KMS-11 (cell line): Measurements from ENCODE around the gene GNAO1.

Experiments used
- H2AFZ ChIP-seq: fragments of 200-600 bp; sonication (generic); 2 replicates; pipeline ENCODE4 v1.6.1; 2016; ENCODE audit warnings: antibody characterized with exemption, mixed run types, low read depth
- H3K27ac ChIP-seq: fragments of 200-600 bp; sonication (generic); 2 replicates; pipeline ENCODE4 v1.6.1; 2016; ENCODE audit warnings: mild to moderate bottlenecking, mixed run types
- H3K27me3 ChIP-seq: fragments of 200-600 bp; sonication (generic); 2 replicates; pipeline ENCODE4 v1.6.1; 2017; ENCODE audit warnings: mild to moderate bottlenecking, low read depth, mixed run types, moderate library complexity; ENCODE audit not compliant: insufficient read depth
- H3K36me3 ChIP-seq: fragments of 200-600 bp; sonication (generic); 2 replicates; pipeline ENCODE4 v1.6.1; 2017; ENCODE audit warnings: mild to moderate bottlenecking, mixed run types; ENCODE audit not compliant: insufficient read depth
- H3K4me1 ChIP-seq: fragments of 200-600 bp; sonication (generic); 2 replicates; pipeline ENCODE4 v1.6.1; 2016; ENCODE audit warnings: mild to moderate bottlenecking, low read depth, mixed run types; ENCODE audit not compliant: poor library complexity, severe bottlenecking
- H3K4me2 ChIP-seq: fragments of 200-600 bp; sonication (generic); 2 replicates; pipeline ENCODE4 v1.7.0; 2016; ENCODE audit warnings: mild to moderate bottlenecking, mixed run types
- H3K4me3 ChIP-seq: fragments of 200-600 bp; sonication (generic); IDR thresholded peaks from 2 replicates; pipeline ENCODE4 v1.6.1; 2017; ENCODE audit warnings: low read depth, low read length, mixed read lengths; ENCODE audit not compliant: insufficient read depth
- H3K79me2 ChIP-seq: fragments of 200-600 bp; sonication (generic); 2 replicates; pipeline ENCODE4 v1.6.1; 2016; ENCODE audit warnings: low read depth, mixed run types; ENCODE audit not compliant: insufficient read depth
- H3K9ac ChIP-seq: fragments of 200-600 bp; sonication (generic); 2 replicates; pipeline ENCODE4 v1.6.1; 2016; ENCODE audit warnings: mild to moderate bottlenecking, mixed run types
- H4K20me1 ChIP-seq: fragments of 200-600 bp; sonication (generic); 2 replicates; pipeline ENCODE4 v1.6.1; 2016; ENCODE audit warnings: mild to moderate bottlenecking, mixed run types; ENCODE audit not compliant: insufficient read depth
- CTCF ChIP-seq: fragments of 200-600 bp; sonication (generic); conservative IDR thresholded peaks from 2 replicates; pipeline ENCODE4 v1.6.1; 2017; ENCODE audit warnings: low read depth, mild to moderate bottlenecking, antibody characterized with exemption, low read length, moderate library complexity, mixed read lengths

The GNAO1 gene

GRCh38 chr16:56190677-56191155 lies 573 bp upstream of the GNAO1 start:
- Histone ChIP-seq H3K79me2 (no peaks in the 10 kb centered on the region), H3K4me2 (peak overlapping the region; percentile 73; the same call in 1 of the 2 replicates), H3K4me1 (no peaks in the 10 kb centered on the region), H4K20me1 (no peaks in the 10 kb centered on the region), H3K27me3 (peaks cover 20% of the 10 kb centered on the region), H2AFZ (peak overlapping the region; percentile 79), H3K9ac (no peak overlapping the region), H3K27ac (no peak overlapping the region), H3K36me3 (no peaks in the 10 kb centered on the region), H3K4me3 (no peak overlapping the region)
- TF ChIP-seq CTCF: no peak

DNA sequence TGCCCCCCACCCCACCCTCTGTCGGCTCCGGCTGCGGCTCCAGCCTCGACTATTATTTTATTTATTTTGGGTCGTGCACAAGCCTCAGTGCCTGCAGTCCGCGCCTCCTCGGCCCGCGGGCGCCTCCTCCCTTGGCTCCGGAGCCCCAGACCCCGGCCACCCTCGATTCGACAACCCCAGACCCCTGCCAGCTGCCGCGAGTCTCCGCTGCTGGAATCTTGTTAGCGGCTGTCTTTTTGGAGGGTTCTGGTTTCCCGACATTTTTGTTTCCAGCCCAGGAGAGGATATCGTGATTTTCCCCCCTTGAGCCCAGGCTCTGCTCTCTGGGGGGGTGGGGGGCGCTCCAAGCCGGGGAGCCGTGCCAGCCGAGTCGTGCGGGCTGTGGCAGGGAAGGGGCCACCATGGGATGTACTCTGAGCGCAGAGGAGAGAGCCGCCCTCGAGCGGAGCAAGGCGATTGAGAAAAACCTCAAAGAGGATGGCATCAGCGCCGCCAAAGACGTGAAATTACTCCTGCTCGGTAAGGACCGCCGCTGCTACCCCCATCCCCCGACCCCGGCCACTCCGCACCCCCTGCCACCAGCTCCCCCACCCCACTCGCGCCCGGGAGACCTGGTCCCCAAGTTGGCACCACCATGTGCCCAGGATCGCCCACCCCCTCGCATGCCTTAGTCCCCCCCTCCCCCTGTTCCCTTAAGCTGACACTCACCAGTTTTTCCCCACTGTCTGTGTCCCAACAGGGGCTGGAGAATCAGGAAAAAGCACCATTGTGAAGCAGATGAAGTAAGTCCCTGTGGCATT lies 746 bp downstream of the GNAO1 start:
- Histone ChIP-seq H3K36me3 (no peaks in the 10 kb centered on the region), H3K4me1 (no peaks in the 10 kb centered on the region), H4K20me1 (no peaks in the 10 kb centered on the region), H3K27ac (no peak overlapping the region), H3K27me3 (peaks cover 20% of the 10 kb centered on the region), H3K4me2 (peak overlapping the region; percentile 82), H3K9ac (no peak overlapping the region), H3K4me3 (no peak overlapping the region), H2AFZ (peak overlapping the region; percentile 91), H3K79me2 (no peaks in the 10 kb centered on the region)
- TF ChIP-seq CTCF: no peak

DNA sequence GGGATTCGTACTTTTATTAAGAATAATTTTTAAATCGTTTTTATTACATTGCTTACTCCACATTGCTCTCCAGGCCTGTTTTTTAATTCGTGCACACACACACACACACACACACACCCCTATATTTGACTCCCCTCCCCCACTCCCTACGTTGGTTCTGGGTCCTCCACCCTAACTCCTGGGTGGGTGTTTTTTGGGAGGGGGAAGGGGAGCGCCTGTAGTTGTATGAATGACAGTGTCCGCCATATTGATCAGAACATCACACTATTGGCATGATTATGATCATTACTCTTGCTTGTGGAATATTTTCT lies 1.3 kb downstream of the GNAO1 start:
- H3K27ac ChIP-seq: no peak overlapping the region
- no peak overlapping the region for H3K4me2 ChIP-seq

More for the DNA sequence above, 1.3 kb downstream of the GNAO1 start:
- Histone ChIP-seq H3K4me3 (no peak overlapping the region), H2AFZ (no peak overlapping the region), H3K36me3 (no peaks in the 10 kb centered on the region), H3K27me3 (peaks cover 20% of the 10 kb centered on the region), H4K20me1 (no peaks in the 10 kb centered on the region), H3K79me2 (no peaks in the 10 kb centered on the region), H3K9ac (no peak overlapping the region), H3K4me1 (peaks cover 4% of the 10 kb centered on the region)
- no peak for TF ChIP-seq CTCF
